Measurements from ENCODE around the gene OR52D1. TPM values are rescaled to one million over a fixed set of nuclear protein-coding genes. Genes with fewer than 3 reads are reported as not detected.

OR52D1 gene
- total and polyA plus RNA-seq, 8 donors, result not detected

DNA sequence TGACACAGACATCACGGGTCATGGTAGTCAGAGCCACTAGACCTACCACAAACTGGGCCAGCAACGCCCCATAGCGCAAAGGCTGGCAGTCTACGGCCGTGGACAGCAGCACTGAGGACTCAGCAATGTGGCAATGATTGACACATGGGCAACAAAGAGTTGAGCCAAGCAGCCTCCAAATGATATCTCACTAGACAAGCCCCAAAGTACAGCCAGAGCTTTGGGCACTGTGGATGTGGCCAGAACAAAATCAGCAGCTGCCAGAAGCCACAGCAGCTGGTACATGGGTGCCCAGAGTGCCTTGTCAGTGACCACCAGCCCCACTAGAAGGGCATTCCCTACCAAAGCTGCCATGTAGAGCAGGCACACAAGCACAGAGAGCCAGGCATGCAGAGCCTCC, 39.2 kb downstream of the OR52D1 start:
- no peak for TF ChIP-seq CTCF (IDR thresholded peaks at IDR 0.05)
- TF ChIP-seq POLR2AphosphoS5 (IDR thresholded peaks at IDR 0.05), result no peak
- TF ChIP-seq EP300 (IDR thresholded peaks at IDR 0.05), result no peak
- TF ChIP-seq POLR2A (IDR thresholded peaks at IDR 0.05), result no peak
- H3K36me3 ChIP-seq, result no peaks in the 10 kb centered on the region
- H3K27me3 ChIP-seq, result no peaks in the 10 kb centered on the region
- no peaks in the 10 kb centered on the region for H3K9me3 ChIP-seq
- no peaks in the 10 kb centered on the region for H3K4me1 ChIP-seq
- H3K4me3 ChIP-seq, result no peak overlapping the region
- intact Hi-C loops (cut with DNase I; ENCODE audit: low total_unique reads), result no loop called here
- 88 to 92% (median 89%) methylated on average over 5 of the region's 5 CpGs for WGBS, 5 donors
- DNase-seq, result no peak
- no peak overlapping the region for H3K27ac ChIP-seq

GRCh38 chr11:5528495-5528894, 40.0 kb downstream of the OR52D1 start:
- TF ChIP-seq CTCF (IDR thresholded peaks at IDR 0.05), result no peak
- no peak for TF ChIP-seq POLR2AphosphoS5 (IDR thresholded peaks at IDR 0.05)
- no peak for TF ChIP-seq EP300 (IDR thresholded peaks at IDR 0.05)
- no peak for TF ChIP-seq POLR2A (IDR thresholded peaks at IDR 0.05)
- Histone ChIP-seq H3K4me3 (no peak overlapping the region), H3K9me3 (no peaks in the 10 kb centered on the region), H3K27ac (no peak overlapping the region), H3K4me1 (no peaks in the 10 kb centered on the region), H3K36me3 (no peaks in the 10 kb centered on the region), H3K27me3 (no peaks in the 10 kb centered on the region)
- DNase-seq, result no peak
- 13 to 55% (median 50%) methylated on average over 1 of the region's 1 CpG for WGBS, 5 donors
- intact Hi-C loops (cut with DNase I; ENCODE audit: low total_unique reads), result no loop called here

DNA sequence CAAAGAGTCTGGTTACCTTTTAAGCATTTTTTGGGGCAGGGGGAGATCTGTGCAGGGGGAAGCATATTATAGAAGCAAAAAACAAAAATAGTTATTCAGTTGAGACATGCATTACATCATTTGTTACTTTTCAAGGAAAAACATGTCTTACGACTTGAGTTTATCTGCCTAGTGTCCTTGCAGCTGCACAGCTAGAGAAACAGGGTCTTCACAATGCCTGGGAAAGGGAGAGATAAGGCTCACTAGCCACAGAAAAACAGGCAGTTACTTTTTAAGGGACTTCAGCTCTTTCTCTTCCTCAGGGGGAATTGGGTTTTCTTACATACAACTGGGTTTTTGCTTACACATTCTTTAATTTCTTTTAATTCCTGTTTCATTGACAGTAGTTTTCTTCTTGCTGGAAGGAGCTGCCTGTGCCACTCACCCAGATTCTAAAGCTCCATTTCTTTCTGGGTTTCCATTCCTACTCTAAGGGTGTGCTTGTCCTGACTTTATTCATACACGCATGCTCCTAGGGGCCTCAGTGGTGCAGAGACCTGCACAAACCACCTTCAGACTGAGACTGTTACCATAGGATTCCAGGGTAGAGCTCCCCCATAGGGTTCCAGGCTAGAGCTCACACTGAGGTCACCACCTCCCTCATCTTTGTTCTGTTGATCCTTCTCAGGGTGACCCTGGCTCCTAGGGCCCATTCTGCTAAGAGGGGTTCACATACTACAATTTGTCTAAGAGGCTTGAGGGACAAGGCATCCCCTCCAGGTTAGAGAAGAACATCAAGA, 42.8 kb downstream of the OR52D1 start:
- H3K27ac ChIP-seq, result no peak overlapping the region
- no peaks in the 10 kb centered on the region for H3K27me3 ChIP-seq
- no peak overlapping the region for H3K4me3 ChIP-seq
- H3K9me3 ChIP-seq, result no peaks in the 10 kb centered on the region
- DNase-seq, result no peak
- H3K36me3 ChIP-seq, result no peaks in the 10 kb centered on the region
- intact Hi-C loops (cut with DNase I; ENCODE audit: low total_unique reads), result no loop called here
- H3K4me1 ChIP-seq, result no peaks in the 10 kb centered on the region
- no peak for TF ChIP-seq POLR2A (IDR thresholded peaks at IDR 0.05)
- TF ChIP-seq CTCF (IDR thresholded peaks at IDR 0.05), result no peak
- TF ChIP-seq EP300 (IDR thresholded peaks at IDR 0.05), result no peak
- TF ChIP-seq POLR2AphosphoS5 (IDR thresholded peaks at IDR 0.05), result no peak
- 62 to 69% (median 67%) methylated on average over 2 of the region's 2 CpGs for WGBS, 5 donors

- no peaks in the 10 kb centered on the region for H3K36me3 ChIP-seq
- H3K27ac ChIP-seq, result no peak overlapping the region
- WGBS, 5 donors, result 57 to 81% (median 70%) methylated on average over 1 of the region's 1 CpG
- H3K4me1 ChIP-seq, result no peaks in the 10 kb centered on the region
- H3K4me3 ChIP-seq, result no peak overlapping the region
- DNase-seq, result no peak
- no peaks in the 10 kb centered on the region for H3K27me3 ChIP-seq
- TF ChIP-seq CTCF (IDR thresholded peaks at IDR 0.05), result no peak
- no peak for TF ChIP-seq POLR2A (IDR thresholded peaks at IDR 0.05)
- no peaks in the 10 kb centered on the region for H3K9me3 ChIP-seq
- intact Hi-C loops (cut with DNase I; ENCODE audit: low total_unique reads), result no loop called here
Measured at GRCh38 chr11:5534046-5534445, 45.6 kb downstream of the OR52D1 start.
